HG03442 (cell line): ENCODE measurements around the gene QSOX1.
A peak's percentile ranks its signal among the peaks of the same experiment; 100 is the strongest.

Experiments used
- ATAC-seq: cut with Tn5 transposase; IDR thresholded peaks from one replicate; pipeline ENCODE4 v1.9.1; 2021; ENCODE audit warnings: mild to moderate bottlenecking, moderate library complexity; ENCODE audit not compliant: unreplicated experiment

The QSOX1 gene

DNA sequence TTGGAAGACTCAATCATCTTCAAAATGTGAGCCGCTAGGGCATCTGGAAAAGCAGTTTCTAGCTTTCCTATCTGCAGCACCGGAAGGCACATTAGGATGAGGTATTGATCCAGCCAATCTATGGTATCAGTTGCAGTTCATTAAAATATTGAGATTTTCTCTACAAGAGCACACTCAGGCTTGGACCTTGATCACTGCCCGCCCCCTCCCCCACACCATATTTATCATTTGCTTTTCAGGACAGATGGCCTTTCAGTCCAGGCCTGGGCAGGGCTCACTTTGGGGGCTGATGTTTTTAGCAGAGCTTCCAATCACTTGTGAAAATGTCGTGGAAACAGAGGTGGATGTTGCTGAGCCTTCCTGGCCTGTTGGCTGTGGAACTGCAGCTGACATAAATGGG lies 92.9 kb downstream of the QSOX1 start:
- no peak for ATAC-seq

GRCh38 chr1:180248176-180248575 lies 93.5 kb downstream of the QSOX1 start:
- ATAC-seq: no peak

DNA sequence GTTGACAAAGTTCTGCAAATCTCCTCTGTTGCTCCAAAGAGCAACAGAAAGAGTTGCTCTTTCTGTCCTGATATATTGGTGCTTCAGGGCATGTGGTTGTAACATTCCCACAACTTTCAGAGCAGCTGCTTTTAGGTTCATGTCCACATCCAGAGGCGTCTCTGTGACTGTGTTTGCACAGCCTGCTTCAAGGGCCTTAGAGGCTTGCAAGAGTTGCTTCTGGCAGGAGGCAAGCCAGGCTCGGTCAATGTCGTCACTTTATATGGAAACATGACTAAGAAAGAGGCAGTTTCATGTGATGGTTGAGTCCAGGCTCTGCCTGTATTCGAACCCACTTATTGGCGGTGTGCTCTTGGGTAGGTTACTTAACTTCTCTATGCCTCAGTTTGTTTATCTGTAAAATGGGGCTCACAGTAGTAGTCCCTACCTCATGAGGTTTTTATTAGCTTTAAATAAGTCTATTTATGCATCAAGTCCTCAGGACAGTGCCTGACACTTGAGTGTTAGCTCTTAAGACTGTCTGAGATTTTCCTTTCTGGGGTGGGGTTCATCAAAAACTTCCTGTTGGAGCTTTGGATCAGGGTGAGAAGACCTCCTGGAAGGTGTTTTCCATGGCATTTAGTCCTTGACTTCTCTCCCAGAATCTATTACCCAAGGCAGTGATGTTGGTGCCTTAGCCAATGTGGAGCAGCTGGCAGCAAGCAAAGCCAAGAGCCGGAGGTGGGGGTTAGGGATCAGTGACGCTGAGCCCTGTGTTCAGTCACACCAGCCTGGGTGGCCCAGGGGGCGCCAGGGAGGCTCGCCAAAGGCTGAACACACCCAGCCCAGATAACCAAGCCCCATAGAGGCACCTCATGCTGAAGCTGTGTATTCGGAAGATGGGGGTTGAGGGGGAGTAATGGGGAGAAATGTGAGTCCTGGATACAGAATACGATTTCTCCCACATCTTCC lies 94.3 kb downstream of the QSOX1 start:
- ATAC-seq: no peak

DNA sequence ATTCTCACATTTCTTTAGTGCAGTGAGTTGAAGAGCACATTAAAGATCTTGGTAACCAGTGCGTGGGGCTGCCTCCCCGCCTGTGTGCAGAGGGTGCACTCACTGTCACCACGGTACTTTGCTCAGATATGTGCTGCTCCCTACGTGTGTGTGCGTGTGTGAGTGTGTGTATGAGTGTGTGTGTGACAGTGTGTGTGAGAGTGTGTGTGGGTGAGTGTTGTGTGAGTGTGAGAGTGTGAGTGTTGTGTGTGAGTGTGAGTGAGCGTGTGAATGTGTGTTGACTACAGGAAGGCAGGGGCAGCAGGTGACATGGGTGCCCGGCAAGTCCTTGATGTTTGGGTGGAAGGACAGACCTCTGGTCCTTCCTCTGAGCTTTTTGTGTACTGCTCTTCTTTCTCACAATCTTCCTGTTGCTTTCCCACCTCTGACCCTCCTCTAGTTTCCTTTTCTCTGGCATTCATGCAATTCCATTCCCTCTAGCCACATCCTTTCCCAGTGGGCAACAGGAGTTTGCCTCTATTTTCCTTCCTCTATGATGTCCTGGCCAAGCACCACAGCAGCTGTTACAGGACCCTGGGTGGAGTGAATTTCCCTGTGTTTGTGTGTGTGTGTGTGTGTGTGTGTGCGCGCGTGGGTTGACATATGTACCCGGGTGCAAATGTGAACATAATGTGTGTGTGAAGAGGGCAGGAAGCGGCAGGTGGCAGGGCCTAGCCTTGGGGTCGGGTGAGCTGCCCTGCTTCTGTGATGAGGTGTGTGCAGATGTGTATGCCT lies 95.2 kb downstream of the QSOX1 start:
- no peak for ATAC-seq

- no peak for ATAC-seq
Observed at GRCh38 chr1:180250499-180250770, 95.8 kb downstream of the QSOX1 start.

DNA sequence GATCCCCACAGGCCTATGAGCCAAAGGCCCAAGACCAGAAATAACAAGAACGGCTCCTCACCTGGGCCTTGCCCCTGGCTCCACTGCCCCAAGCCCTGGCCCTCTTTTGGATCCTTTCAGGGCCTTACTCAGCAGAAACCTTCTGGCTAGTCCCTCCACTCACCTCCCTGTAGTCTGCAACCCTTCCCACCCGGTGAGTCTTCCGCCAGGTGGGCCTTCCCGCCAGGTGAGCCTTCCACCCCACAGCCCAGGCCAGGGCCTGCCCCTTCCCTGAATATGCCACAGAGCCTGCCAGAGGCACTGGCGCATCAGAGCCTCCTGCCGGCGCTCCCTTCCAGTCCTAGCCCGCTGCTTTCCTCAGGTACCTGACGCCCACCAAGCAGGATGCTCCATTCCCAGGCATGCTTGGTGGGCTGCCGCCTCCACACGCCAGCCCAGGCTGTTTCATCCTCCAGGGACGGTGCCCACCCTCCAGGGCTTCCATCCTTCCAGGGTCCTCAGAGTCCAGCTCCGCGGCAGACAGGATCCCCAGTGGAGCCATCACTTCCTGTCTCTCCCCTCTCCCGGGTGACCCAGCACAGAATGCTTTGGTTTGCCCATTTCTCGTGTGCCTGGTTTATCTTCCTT lies 96.3 kb downstream of the QSOX1 start:
- ATAC-seq: no peak

- no peak for ATAC-seq
Observed at GRCh38 chr1:180251526-180252305, 97.0 kb downstream of the QSOX1 start.

- ATAC-seq: peak; percentile 68
Observed at GRCh38 chr1:180252638-180253536, 98.2 kb downstream of the QSOX1 start.
